PC-3 (cell line): Measurements from ENCODE around the gene DIP2C. TPM values are rescaled to one million over a fixed set of nuclear protein-coding genes. Genes with fewer than 3 reads are reported as not detected.

Source experiments
- ATAC-seq: fragments of 200-7000 bp; cut with Tn5 transposase; 2 replicates; pipeline ENCODE4 v1.9.1; 2020; ENCODE audit warnings: mild to moderate bottlenecking, moderate library complexity
- BruUV-seq: library from RNA; stranded (reverse); fragments of 400-500 nt; replicated peaks from 2 replicates; lab custom pipeline; 2021; lab: Mats Ljungman, UMichigan
- CTCF ChIA-PET: fragments of 300-600 bp; sonication (Branson Sonifier 250); formaldehyde crosslinking; loops from one replicate; lab custom pipeline; 2022; ENCODE audit warnings: antibody characterized with exemption; lab: Charles Lee
- POLR2A ChIA-PET: fragments of 300-600 bp; sonication (Branson Sonifier 250); formaldehyde crosslinking; loops from one replicate; lab custom pipeline; 2022; ENCODE audit warnings: antibody characterized with exemption; ENCODE audit not compliant: unreplicated experiment; lab: Charles Lee
- DNase-seq: peaks from one replicate; pipeline ENCODE4 v3.0.0-alpha.2; 2015
- H2AFZ ChIP-seq: fragments of 300-600 bp; sonication (generic); 2 replicates; pipeline ENCODE4 v1.6.0; 2016; ENCODE audit warnings: antibody characterized with exemption, low read length
- H3F3A ChIP-seq: fragments of 300-600 bp; sonication (generic); one replicate; pipeline ENCODE4 v1.6.0; 2017; ENCODE audit warnings: antibody characterized with exemption, low read length, control low read depth, mild to moderate bottlenecking; ENCODE audit not compliant: unreplicated experiment
- H3K27ac ChIP-seq: fragments of 300-600 bp; sonication (generic); 2 replicates; pipeline ENCODE4 v1.5.1; 2016; ENCODE audit warnings: mild to moderate bottlenecking, low read length
- H3K27me3 ChIP-seq: fragments of 300-600 bp; sonication (generic); 2 replicates; pipeline ENCODE4 v1.6.1; 2016; ENCODE audit warnings: low read length, mixed read lengths
- H3K36me3 ChIP-seq: fragments of 300-600 bp; sonication (generic); 2 replicates; pipeline ENCODE4 v1.6.1; 2016; ENCODE audit warnings: low read depth, mixed run types, low read length, mixed read lengths
- H3K4me1 ChIP-seq: fragments of 300-600 bp; sonication (generic); 2 replicates; pipeline ENCODE4 v1.5.1; 2016; ENCODE audit warnings: low read length; ENCODE audit not compliant: insufficient read depth
- H3K4me2 ChIP-seq: fragments of 300-600 bp; sonication (generic); 2 replicates; pipeline ENCODE4 v1.6.0; 2016; ENCODE audit warnings: low read length
- H3K4me3 ChIP-seq: fragments of 300-600 bp; sonication (generic); 2 replicates; pipeline ENCODE4 v1.5.1; 2016; ENCODE audit warnings: mild to moderate bottlenecking, low read length, mixed read lengths
- H3K79me2 ChIP-seq: fragments of 300-600 bp; sonication (generic); 2 replicates; pipeline ENCODE4 v1.6.1; 2017; ENCODE audit warnings: low read length, mixed read lengths
- H3K9ac ChIP-seq: fragments of 300-600 bp; sonication (generic); 2 replicates; pipeline ENCODE4 v1.6.0; 2016; ENCODE audit warnings: mild to moderate bottlenecking, low read length
- H3K9me2 ChIP-seq: fragments of 300-600 bp; sonication (generic); replicated peaks from 2 replicates; pipeline ENCODE4 v1.6.1; 2016; ENCODE audit warnings: mixed run types, low read length, mixed read lengths
- H3K9me3 ChIP-seq: fragments of 300-600 bp; sonication (generic); 2 replicates; pipeline ENCODE4 v1.6.1; 2016; ENCODE audit warnings: low read length, mixed read lengths
- H4K20me1 ChIP-seq: fragments of 300-600 bp; sonication (generic); 2 replicates; pipeline ENCODE4 v1.6.1; 2016; ENCODE audit warnings: low read length, mixed read lengths
- CTCF ChIP-seq: fragments of 300-600 bp; sonication (generic); conservative IDR thresholded peaks from 2 replicates; pipeline ENCODE4 v1.5.1; 2017; ENCODE audit warnings: antibody characterized with exemption, low read depth, mild to moderate bottlenecking, low read length
- EZH2 ChIP-seq: fragments of 300-600 bp; sonication (generic); IDR thresholded peaks from one replicate; pipeline ENCODE4 v1.6.1; 2017; ENCODE audit warnings: antibody characterized with exemption, mild to moderate bottlenecking, low read length; ENCODE audit not compliant: unreplicated experiment
- EZH2phosphoT487 ChIP-seq: fragments of 300-600 bp; sonication (generic); IDR thresholded peaks from 2 replicates; pipeline ENCODE4 v1.6.1; 2018; ENCODE audit warnings: mild to moderate bottlenecking, antibody characterized with exemption, low read length, borderline replicate concordance
- intact Hi-C: fragments of 100-400 bp; cut with micrococcal nuclease; formaldehyde crosslinking; loops from 2 replicates; pipeline ENCODE4 v1.9.0; 2023
- total RNA-seq: library from RNA; depleted of rRNA; stranded (reverse); fragments of >200 nt; gene quantifications from 2 replicates; pipeline ENCODE4 v1.2.3, GENCODE V29; 2014

DIP2C gene
- total RNA-seq, 1 experiment from 2014 or later: 3.1 TPM

GRCh38 chr10:639751-640672 lies 49.5 kb downstream of the DIP2C start:
- no peak overlapping the region for H2AFZ ChIP-seq
- H3K27ac ChIP-seq: no peak overlapping the region
- no peaks in the 10 kb centered on the region for H4K20me1 ChIP-seq
- BruUV-seq: no TSS peak
- H3K36me3 ChIP-seq: no peaks in the 10 kb centered on the region
- H3K4me1 ChIP-seq: no peaks in the 10 kb centered on the region
- DNase-seq: no peak
- POLR2A ChIA-PET: no interaction called here
- intact Hi-C loops: no loop called here
- no peak overlapping the region for H3K9ac ChIP-seq
- no peak for ATAC-seq
- H3K9me2 ChIP-seq: no peaks in the 10 kb centered on the region
- no peaks in the 10 kb centered on the region for H3K27me3 ChIP-seq
- no peak overlapping the region for H3K4me2 ChIP-seq
- no peaks in the 10 kb centered on the region for H3K9me3 ChIP-seq
- CTCF ChIA-PET: no interaction called here
- no peaks in the 10 kb centered on the region for H3F3A ChIP-seq
- TF ChIP-seq CTCF (no peak), EZH2phosphoT487 (no peak), EZH2 (no peak)
- no peaks in the 10 kb centered on the region for H3K79me2 ChIP-seq
- no peak overlapping the region for H3K4me3 ChIP-seq

- no peaks in the 10 kb centered on the region for H3K9me2 ChIP-seq
- DNase-seq: no peak
- H3K4me3 ChIP-seq: no peak overlapping the region
- no peak overlapping the region for H3K27ac ChIP-seq
- H3K9me3 ChIP-seq: no peaks in the 10 kb centered on the region
- POLR2A ChIA-PET: no interaction called here
- no peaks in the 10 kb centered on the region for H3K27me3 ChIP-seq
- ATAC-seq: no peak
- no peak overlapping the region for H3K9ac ChIP-seq
- CTCF ChIA-PET: no interaction called here
- H3K79me2 ChIP-seq: no peaks in the 10 kb centered on the region
- H3K4me2 ChIP-seq: no peak overlapping the region
- no peak overlapping the region for H2AFZ ChIP-seq
- H3K36me3 ChIP-seq: no peaks in the 10 kb centered on the region
- intact Hi-C loops: no loop called here
- TF ChIP-seq EZH2phosphoT487 (no peak), CTCF (no peak), EZH2 (no peak)
- H3K4me1 ChIP-seq: no peaks in the 10 kb centered on the region
- BruUV-seq: no TSS peak
- H4K20me1 ChIP-seq: no peaks in the 10 kb centered on the region
- H3F3A ChIP-seq: no peaks in the 10 kb centered on the region
Measured at GRCh38 chr10:639001-639750, 50.3 kb downstream of the DIP2C start.
